GM21447 (cell line): ENCODE results near the gene NUCB2.

ENCODE experiments used
- ATAC-seq: cut with Tn5 transposase; IDR thresholded peaks from one replicate; pipeline ENCODE4 v1.9.1; 2021; ENCODE audit not compliant: unreplicated experiment

Gene NUCB2

DNA sequence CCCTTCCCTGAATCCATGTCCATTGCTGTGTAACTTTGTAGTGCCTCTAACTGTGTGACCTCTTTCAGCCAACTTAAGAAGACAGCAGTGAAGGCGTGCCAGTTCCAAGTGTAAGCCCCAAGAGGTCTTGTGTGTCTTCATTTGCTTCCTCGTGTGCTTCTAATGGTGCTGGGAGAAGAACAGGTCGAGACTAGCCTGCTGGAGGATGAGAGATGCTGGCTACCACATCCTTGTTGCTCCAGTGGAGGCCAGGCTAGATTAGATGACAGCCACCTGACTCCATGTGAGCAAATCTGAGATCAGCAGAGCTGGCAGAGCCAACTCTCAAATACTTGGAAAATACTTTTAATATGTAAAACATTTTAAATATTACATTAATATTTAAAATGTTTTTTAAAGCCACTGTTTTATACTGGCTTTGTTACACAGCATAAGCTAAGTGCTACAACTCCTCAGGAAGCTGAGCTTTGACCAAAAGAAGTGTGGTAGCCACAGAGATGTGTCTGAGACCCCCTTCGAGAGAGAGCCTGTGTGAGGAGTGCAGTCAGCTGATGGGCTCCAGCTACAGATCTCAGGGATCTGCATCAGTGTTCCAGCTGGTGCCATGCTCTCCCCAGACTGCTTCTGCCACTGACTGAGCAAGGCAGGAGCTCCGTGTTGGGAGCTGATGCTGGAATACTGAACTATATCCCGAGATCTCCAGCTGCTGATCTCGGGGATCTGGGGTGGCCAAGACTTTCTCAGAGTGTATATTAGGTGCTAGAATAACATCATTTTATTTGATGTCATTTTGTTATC is 103.0 kb downstream of the NUCB2 start:
- ATAC-seq: no peak

- no peak for ATAC-seq
Measured at GRCh38 chr11:17381156-17381555, 104.6 kb downstream of the NUCB2 start.
